ENCODE results near the gene TSTD2. TPM values are rescaled to one million over a fixed set of nuclear protein-coding genes. Genes with fewer than 3 reads are reported as not detected.

Gene TSTD2
- total RNA-seq, 2 experiments from 2014 or later, result 10.3 to 13.4 TPM

DNA sequence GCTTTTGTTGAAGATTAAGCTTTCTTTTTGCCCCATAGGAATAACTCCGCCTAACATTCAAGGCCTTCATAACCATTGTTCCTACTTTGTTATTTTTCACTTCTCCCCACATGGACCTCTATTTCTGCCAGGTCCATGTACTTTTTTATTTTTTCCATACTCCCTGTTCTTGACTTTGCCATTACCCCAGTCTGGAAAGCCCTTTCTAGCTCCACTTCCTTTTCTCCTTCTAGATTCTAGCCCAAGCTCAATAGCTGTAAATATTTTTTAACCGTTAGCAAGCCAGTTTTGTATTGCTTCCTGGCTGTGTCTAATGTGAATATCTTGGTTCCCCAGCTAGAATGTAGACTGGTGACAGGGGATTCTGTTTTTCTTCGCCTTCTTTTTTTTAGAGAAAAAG lies 26.6 kb upstream of the TSTD2 start:
- Mint-ChIP-seq H3K4me1 (ENCODE audit: low read depth) (peaks cover 6% of the 10 kb centered on the region), H3K36me3 (peaks cover 59% of the 10 kb centered on the region), H3K27ac (no peak overlapping the region), H3K4me3 (no peak overlapping the region), H3K9me3 (no peaks in the 10 kb centered on the region), H3K27me3 (no peaks in the 10 kb centered on the region)
- intact Hi-C loops (cut with micrococcal nuclease), result no loop called here
- no peak for DNase-seq
- CTCF ChIA-PET, result interaction anchor here (1.0 kb wide), 1 partner anchor 11 kb away, joined by 4 read pairs; no protein-coding TSS in a partner anchor
- POLR2A ChIA-PET, result interaction anchor here (1.7 kb wide), 1 partner anchor 14 kb away, joined by 5 read pairs; no protein-coding TSS in a partner anchor

DNA sequence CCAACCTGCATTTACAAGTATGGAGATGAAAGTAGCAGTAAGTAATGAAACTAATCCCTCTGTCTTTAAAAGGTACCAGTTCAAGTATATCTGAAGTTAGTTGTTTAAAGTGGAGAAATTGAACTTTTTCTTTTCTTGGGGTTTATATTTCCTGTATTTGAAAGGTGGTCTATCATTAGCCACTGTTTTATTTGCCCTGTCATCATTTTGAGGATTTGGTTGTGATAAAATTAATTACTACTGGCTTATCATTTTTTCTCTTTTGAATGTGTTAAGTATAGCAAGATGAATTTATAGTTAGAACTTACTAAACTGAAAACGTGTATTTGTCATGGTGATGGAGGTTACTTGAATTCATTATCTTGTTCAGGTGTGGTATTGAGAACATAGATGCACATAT lies 25.5 kb upstream of the TSTD2 start:
- POLR2A ChIA-PET, result no interaction called here
- peaks cover 56% of the 10 kb centered on the region for H3K36me3 Mint-ChIP-seq
- H3K27me3 Mint-ChIP-seq, result no peaks in the 10 kb centered on the region
- H3K4me1 Mint-ChIP-seq (ENCODE audit: low read depth), result peaks cover 2% of the 10 kb centered on the region
- H3K9me3 Mint-ChIP-seq, result no peaks in the 10 kb centered on the region
- no peak overlapping the region for H3K4me3 Mint-ChIP-seq
- CTCF ChIA-PET, result no interaction called here
- peak overlapping the region; percentile 33 for H3K27ac Mint-ChIP-seq
- no peak for DNase-seq
- intact Hi-C loops (cut with micrococcal nuclease), result no loop called here

DNA sequence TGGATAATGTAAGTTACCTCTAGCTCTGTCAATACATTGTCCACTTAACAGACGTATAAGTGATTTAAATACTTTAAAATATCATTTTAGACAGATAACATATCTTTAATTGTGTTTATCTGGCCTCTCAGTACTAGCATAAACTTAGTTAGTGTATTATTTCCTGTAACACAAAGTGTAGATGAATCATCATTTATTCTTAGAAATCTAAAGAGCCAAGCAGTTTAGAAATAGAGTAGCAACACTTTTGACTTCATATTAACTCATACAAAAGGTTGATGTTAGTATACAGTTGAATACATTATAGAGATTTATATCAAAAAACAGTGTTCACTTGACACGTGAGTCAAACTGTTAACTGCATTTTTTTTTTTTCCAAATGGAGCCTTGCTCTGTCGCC lies 18.5 kb upstream of the TSTD2 start:
- Mint-ChIP-seq H3K36me3 (peaks cover 42% of the 10 kb centered on the region), H3K9me3 (no peaks in the 10 kb centered on the region), H3K4me3 (no peak overlapping the region), H3K27me3 (no peaks in the 10 kb centered on the region), H3K27ac (no peak overlapping the region), H3K4me1 (ENCODE audit: low read depth) (peaks cover 2% of the 10 kb centered on the region)
- intact Hi-C loops (cut with micrococcal nuclease), result no loop called here
- ChIA-PET CTCF (no interaction called here), POLR2A (no interaction called here)
- no peak for DNase-seq

DNA sequence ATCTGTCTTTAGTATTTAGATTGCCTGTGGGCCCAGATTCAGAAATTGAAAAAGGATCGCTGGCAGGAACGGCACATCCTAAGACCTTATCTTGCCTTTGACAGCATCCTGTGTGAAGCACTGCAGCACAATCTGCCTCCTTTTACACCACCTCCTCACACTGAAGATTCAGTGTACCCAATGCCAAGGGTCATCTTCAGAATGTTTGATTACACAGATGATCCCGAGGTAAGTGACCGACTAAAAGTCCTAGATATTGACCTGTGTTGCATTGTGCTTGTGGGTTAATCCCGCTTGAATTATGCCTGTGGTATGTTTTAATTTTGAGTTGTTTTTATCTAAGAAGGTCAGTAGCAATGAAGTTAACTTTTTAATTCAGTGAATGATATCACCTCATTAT lies 14.8 kb upstream of the TSTD2 start:
- intact Hi-C loops (cut with micrococcal nuclease), result no loop called here
- no peaks in the 10 kb centered on the region for H3K9me3 Mint-ChIP-seq
- H3K4me3 Mint-ChIP-seq, result no peak overlapping the region
- H3K36me3 Mint-ChIP-seq, result peaks cover 36% of the 10 kb centered on the region
- ChIA-PET POLR2A (interaction anchor here (1.1 kb wide), 1 partner anchor 10 kb away, joined by 3 read pairs; no protein-coding TSS in a partner anchor), CTCF (interaction anchor here (0.7 kb wide), 1 partner anchor 8 kb away, joined by 3 read pairs; no protein-coding TSS in a partner anchor)
- DNase-seq, result no peak
- no peak overlapping the region for H3K27ac Mint-ChIP-seq
- peaks cover 2% of the 10 kb centered on the region for H3K4me1 Mint-ChIP-seq (ENCODE audit: low read depth)
- H3K27me3 Mint-ChIP-seq, result no peaks in the 10 kb centered on the region

DNA sequence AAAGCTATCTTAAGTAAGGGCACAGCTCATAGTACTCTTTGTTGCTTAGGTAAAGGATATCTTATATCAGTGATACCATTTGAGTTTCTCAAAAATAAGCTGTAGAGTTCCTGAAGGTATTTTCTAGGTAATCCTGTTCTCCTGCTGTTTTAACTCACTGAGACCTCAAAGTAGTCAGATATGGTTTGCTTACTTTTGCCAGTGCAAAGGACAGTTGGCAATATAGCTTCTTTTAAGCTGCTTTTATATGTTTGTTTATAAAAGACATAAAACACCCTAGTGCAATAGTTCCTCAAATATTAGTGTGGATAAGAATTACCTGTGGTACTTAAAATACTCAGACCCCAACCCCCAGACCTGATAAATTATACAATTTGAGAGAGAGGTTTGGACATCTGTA lies 12.6 kb upstream of the TSTD2 start:
- H3K36me3 Mint-ChIP-seq, result peaks cover 39% of the 10 kb centered on the region
- H3K27me3 Mint-ChIP-seq, result no peaks in the 10 kb centered on the region
- ChIA-PET POLR2A (interaction anchor here (1.7 to 2.1 kb wide), 2 partner anchors 12 to 14 kb away, joined by 5 to 10 read pairs; partner anchors contain the start of genes NCBP1 and TSTD2), CTCF (interaction anchor here (1.1 to 1.7 kb wide), 2 partner anchors 12 to 177 kb away, joined by 4 to 5 read pairs; partner anchors contain the start of genes NCBP1 and TSTD2)
- no peak for DNase-seq
- H3K4me3 Mint-ChIP-seq, result no peak overlapping the region
- intact Hi-C loops (cut with micrococcal nuclease), result no loop called here
- peaks cover under 1% of the 10 kb centered on the region for H3K4me1 Mint-ChIP-seq (ENCODE audit: low read depth)
- no peak overlapping the region for H3K27ac Mint-ChIP-seq
- no peaks in the 10 kb centered on the region for H3K9me3 Mint-ChIP-seq

DNA sequence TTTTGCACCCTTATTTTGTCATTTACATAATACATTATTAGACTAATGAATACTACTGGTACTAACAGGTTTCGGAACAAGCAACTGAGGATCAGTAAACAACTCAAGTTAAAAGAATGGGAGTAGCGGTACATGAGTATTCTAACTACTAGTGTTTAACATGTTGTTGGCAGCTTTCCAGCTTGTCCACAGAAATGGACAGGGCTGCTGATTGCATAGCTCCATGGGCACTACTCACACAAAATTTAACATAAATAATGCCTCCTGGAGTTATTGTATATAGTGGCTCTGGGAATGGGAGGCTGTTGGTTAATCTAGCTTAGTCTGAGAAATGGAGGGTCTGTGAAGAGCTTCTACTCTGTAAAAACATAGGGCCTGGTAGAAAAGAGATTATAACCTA lies 7.2 kb upstream of the TSTD2 start:
- no peak for DNase-seq
- CTCF ChIA-PET, result interaction anchor here (0.8 to 3.3 kb wide), 4 partner anchors 9 to 250 kb away, joined by 3 to 11 read pairs (median 3); no protein-coding TSS in a partner anchor

DNA sequence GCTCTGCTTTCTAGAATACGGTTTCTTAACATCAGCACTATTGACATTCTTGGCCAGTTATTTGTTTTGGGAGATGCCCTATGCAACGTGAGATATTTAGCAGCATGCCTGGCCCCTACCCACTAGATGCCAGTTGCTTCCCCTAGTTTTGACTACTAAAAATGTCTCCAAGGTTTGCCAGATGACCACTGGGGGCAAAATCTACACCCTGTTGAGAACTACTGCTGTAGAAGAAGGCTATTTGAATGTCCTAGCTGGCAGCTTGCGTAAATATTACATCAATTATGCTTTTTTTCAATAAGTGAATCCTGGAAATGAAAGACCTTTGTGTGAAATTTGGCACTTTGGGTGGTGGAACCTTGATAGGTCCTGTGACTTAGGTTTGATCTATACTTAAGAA lies 5.5 kb upstream of the TSTD2 start:
- intact Hi-C loops (cut with micrococcal nuclease), result loop anchor here (10.0 kb wide), 3 partner anchors 166 to 1224 kb away; partner anchors contain the start of genes ZNF367 and ZNF782
- CTCF ChIA-PET, result interaction anchor here (1.2 to 3.3 kb wide), 2 partner anchors 23 to 40 kb away, joined by 3 to 11 read pairs; no protein-coding TSS in a partner anchor
- H3K36me3 Mint-ChIP-seq, result peaks cover 34% of the 10 kb centered on the region

More for the DNA sequence above, 7.2 kb upstream of the TSTD2 start:
- no peak overlapping the region for H3K4me3 Mint-ChIP-seq
- H3K27ac Mint-ChIP-seq, result no peak overlapping the region
- H3K27me3 Mint-ChIP-seq, result no peaks in the 10 kb centered on the region
- intact Hi-C loops (cut with micrococcal nuclease), result no loop called here
- H3K4me1 Mint-ChIP-seq (ENCODE audit: low read depth), result peaks cover 43% of the 10 kb centered on the region
- H3K36me3 Mint-ChIP-seq, result peaks cover 31% of the 10 kb centered on the region
- POLR2A ChIA-PET, result no interaction called here
- no peaks in the 10 kb centered on the region for H3K9me3 Mint-ChIP-seq

DNA sequence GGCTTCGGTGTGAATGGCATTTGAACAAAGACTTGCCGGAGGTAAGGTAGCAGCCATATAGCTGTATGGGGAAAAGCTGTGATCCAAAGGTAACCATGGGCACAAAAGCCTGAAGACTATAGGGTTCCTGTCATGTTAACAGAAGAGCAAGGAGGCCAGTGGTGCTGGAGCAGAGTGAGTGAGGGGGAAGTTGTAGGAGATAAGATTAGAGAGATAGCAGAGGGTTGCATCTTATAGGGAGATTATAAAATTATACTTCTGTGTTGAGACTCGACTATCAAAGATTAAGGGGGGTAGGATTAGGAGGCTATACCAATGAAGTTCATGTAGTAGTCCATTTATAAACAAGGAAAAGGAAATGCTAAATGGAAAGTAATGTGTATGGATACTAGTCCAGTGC lies 3.7 kb upstream of the TSTD2 start:
- Mint-ChIP-seq H3K4me1 (ENCODE audit: low read depth) (peaks cover 56% of the 10 kb centered on the region), H3K9me3 (no peaks in the 10 kb centered on the region), H3K4me3 (no peak overlapping the region), H3K36me3 (peaks cover 26% of the 10 kb centered on the region), H3K27me3 (no peaks in the 10 kb centered on the region), H3K27ac (no peak overlapping the region)
- DNase-seq, result no peak
- ChIA-PET POLR2A (no interaction called here), CTCF (no interaction called here)
- intact Hi-C loops (cut with micrococcal nuclease), result loop anchor here (10.0 kb wide), 3 partner anchors 168 to 1222 kb away; partner anchors contain the start of genes ZNF367 and ZNF782

More for the DNA sequence above, 5.5 kb upstream of the TSTD2 start:
- POLR2A ChIA-PET, result interaction anchor here (1.1 kb wide), 1 partner anchor 10 kb away, joined by 3 read pairs; no protein-coding TSS in a partner anchor
- no peak for DNase-seq
- Mint-ChIP-seq H3K27me3 (no peaks in the 10 kb centered on the region), H3K4me1 (ENCODE audit: low read depth) (peaks cover 53% of the 10 kb centered on the region), H3K27ac (no peak overlapping the region), H3K9me3 (no peaks in the 10 kb centered on the region), H3K4me3 (no peak overlapping the region)

DNA sequence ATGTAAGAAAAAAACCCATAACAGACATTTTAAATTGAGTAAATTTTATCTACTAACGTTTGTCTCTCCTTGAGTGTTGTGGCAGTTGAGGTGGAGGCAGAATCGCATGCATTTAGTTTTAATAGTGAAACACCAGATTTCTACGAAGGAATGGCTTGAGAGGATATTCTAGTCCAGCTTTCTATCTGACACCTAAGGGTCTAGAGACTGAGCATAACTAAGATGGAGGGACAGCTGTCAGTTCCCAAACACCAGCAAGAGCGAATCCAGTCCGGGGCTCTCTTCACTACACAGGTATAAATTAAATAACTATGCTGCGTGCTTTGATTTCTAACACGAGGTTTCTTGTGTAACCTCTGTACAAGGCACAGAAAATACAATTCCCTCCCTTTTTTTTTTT lies 1.9 kb upstream of the TSTD2 start:
- CTCF ChIA-PET, result interaction anchor here (0.6 kb wide), 1 partner anchor 1182 kb away, joined by 3 read pairs; no protein-coding TSS in a partner anchor
- Mint-ChIP-seq H3K36me3 (peaks cover 17% of the 10 kb centered on the region), H3K4me3 (peak overlapping the region; percentile 86), H3K27ac (peak overlapping the region; percentile 97), H3K9me3 (no peaks in the 10 kb centered on the region), H3K4me1 (ENCODE audit: low read depth) (peaks cover 56% of the 10 kb centered on the region), H3K27me3 (no peaks in the 10 kb centered on the region)
- no peak for DNase-seq
- POLR2A ChIA-PET, result no interaction called here
- intact Hi-C loops (cut with micrococcal nuclease), result loop anchor here (10.0 kb wide), 3 partner anchors 170 to 1220 kb away; partner anchors contain the start of genes ZNF367 and ZNF782

DNA sequence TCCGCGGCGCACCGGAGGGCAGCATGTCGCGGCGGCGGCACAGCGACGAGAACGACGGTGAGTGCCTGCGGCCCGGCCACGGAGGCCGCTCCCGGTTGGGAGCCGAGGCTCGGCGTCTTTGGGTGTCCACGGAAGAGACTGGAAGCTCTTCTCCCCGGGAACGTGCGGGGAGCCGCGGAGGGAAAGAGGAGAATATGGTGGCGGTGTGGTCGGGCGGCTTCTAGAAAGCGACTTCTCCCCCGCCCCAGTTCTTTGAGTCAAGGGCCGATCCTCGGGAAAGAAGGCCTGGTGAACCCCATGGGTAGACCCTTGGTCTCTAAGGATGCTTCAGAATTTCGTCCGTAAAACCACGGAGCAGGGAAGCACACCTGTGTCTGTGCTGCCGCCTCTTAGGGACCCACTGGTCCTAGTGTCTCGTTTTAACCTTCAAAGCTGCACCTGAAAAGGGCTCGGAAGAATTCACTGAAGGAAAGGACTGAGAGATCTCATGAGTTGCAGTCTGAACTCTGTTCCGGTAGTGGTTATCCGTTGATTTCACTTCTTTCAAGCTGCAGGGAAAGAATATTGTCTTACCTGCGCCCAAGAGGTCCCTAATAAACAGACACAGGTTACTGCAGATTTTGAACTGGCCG lies 807 bp upstream of the TSTD2 start:
- Mint-ChIP-seq H3K36me3 (peaks cover 17% of the 10 kb centered on the region), H3K4me3 (peak overlapping the region; percentile 86), H3K9me3 (no peaks in the 10 kb centered on the region), H3K27ac (peak overlapping the region; percentile 97), H3K4me1 (ENCODE audit: low read depth) (peaks cover 56% of the 10 kb centered on the region), H3K27me3 (no peaks in the 10 kb centered on the region)
- intact Hi-C loops (cut with micrococcal nuclease), result loop anchor here (1.0 to 10.0 kb wide), 11 partner anchors 62 to 1757 kb away; partner anchors contain the start of genes ANP32B, ERCC6L2, TBC1D2 and TRMO
- CTCF ChIA-PET, result interaction anchor here (0.7 to 3.7 kb wide), 9 partner anchors 11 to 349 kb away, joined by 3 to 28 read pairs (median 5); partner anchors contain the start of gene ANP32B
- DNase-seq, result no peak
- POLR2A ChIA-PET, result interaction anchor here (0.7 to 2.7 kb wide), 8 partner anchors 9 to 349 kb away, joined by 3 to 10 read pairs (median 6); partner anchors contain the start of genes ANP32B, TRMO and XPA

DNA sequence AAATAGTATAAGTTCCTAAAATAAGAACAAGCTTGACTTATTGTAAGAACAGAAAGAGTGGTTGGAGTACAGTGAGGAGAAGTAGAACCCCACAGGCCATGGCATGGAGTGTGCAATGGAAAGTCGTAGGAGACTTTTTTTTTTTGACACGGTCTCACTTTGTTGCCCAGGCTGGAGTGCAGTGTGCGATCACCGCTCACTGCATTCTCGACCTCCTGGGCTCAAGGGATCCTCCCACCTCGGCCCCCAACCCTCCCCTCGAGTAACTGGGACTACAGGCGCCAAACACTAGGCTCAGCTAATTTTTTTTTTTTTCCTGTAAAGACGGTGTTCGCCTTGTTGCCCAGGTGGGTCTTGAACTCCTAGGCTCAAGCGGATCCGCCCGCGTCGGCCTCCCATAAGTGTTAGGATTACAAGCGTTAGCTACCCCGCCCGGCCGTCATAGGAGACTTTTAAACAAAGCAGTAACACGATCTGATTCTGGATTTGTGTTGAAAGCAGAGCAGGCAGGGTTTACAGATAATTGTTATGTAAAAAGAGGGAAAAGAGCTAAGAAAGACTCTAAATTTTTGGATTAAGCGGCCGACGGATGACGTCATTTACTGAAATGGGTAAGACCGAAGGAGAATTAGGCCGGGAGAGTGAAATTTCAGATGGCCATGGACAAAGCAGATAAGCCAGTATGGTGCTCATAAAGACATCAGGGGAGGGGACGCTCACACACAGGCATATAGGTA lies 752 bp downstream of the TSTD2 start:
- H3K4me1 Mint-ChIP-seq (ENCODE audit: low read depth), result peaks cover 45% of the 10 kb centered on the region
- DNase-seq, result peak; percentile 34
- H3K27me3 Mint-ChIP-seq, result no peaks in the 10 kb centered on the region
- H3K4me3 Mint-ChIP-seq, result peak overlapping the region; percentile 86
- H3K36me3 Mint-ChIP-seq, result peaks cover 17% of the 10 kb centered on the region
- ChIA-PET POLR2A (interaction anchor here (0.7 to 2.7 kb wide), 7 partner anchors 13 to 350 kb away, joined by 4 to 10 read pairs (median 6); partner anchors contain the start of genes ANP32B and TRMO), CTCF (interaction anchor here (0.7 to 3.7 kb wide), 7 partner anchors 8 to 350 kb away, joined by 3 to 28 read pairs (median 5); partner anchors contain the start of genes ANP32B and TDRD7)
- no peaks in the 10 kb centered on the region for H3K9me3 Mint-ChIP-seq
- intact Hi-C loops (cut with micrococcal nuclease), result loop anchor here (2.0 to 10.0 kb wide), 6 partner anchors 74 to 1755 kb away; partner anchors contain the start of genes ERCC6L2, ZNF367 and ZNF782
- H3K27ac Mint-ChIP-seq, result peak overlapping the region; percentile 97
